Measurements from ENCODE around the gene KRTAP17-1.

Gene KRTAP17-1

GRCh38 chr17:41334385-41335305, 19.1 kb upstream of the KRTAP17-1 start:
- Mint-ChIP-seq H3K4me3 (no peak overlapping the region), H3K36me3 (ENCODE audit: low read depth) (no peaks in the 10 kb centered on the region), H3K4me1 (peaks cover 2% of the 10 kb centered on the region), H3K27ac (no peak overlapping the region), H3K27me3 (ENCODE audit: low read depth) (peaks cover 3% of the 10 kb centered on the region), H3K9me3 (no peaks in the 10 kb centered on the region)
- TF ChIP-seq, protein P1, sequence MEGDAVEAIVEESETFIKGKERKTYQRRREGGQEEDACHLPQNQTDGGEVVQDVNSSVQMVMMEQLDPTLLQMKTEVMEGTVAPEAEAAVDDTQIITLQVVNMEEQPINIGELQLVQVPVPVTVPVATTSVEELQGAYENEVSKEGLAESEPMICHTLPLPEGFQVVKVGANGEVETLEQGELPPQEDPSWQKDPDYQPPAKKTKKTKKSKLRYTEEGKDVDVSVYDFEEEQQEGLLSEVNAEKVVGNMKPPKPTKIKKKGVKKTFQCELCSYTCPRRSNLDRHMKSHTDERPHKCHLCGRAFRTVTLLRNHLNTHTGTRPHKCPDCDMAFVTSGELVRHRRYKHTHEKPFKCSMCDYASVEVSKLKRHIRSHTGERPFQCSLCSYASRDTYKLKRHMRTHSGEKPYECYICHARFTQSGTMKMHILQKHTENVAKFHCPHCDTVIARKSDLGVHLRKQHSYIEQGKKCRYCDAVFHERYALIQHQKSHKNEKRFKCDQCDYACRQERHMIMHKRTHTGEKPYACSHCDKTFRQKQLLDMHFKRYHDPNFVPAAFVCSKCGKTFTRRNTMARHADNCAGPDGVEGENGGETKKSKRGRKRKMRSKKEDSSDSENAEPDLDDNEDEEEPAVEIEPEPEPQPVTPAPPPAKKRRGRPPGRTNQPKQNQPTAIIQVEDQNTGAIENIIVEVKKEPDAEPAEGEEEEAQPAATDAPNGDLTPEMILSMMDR (IDR thresholded peaks at IDR 0.05; ENCODE audit: unreplicated experiment in 3 of 3) = no peak

- Mint-ChIP-seq H3K4me1 (peaks cover 5% of the 10 kb centered on the region), H3K36me3 (ENCODE audit: low read depth) (no peaks in the 10 kb centered on the region), H3K9me3 (no peaks in the 10 kb centered on the region), H3K27me3 (ENCODE audit: low read depth) (peaks cover 3% of the 10 kb centered on the region), H3K4me3 (no peak overlapping the region), H3K27ac (no peak overlapping the region)
- TF ChIP-seq, protein P1 (IDR thresholded peaks at IDR 0.05; ENCODE audit: unreplicated experiment in 3 of 3) = no peak
Observed at GRCh38 chr17:41333836-41334235, 18.3 kb upstream of the KRTAP17-1 start.

GRCh38 chr17:41333098-41333497, 17.6 kb upstream of the KRTAP17-1 start:
- H3K4me1 Mint-ChIP-seq = peaks cover 5% of the 10 kb centered on the region
- no peaks in the 10 kb centered on the region for H3K9me3 Mint-ChIP-seq
- no peak overlapping the region for H3K27ac Mint-ChIP-seq
- H3K4me3 Mint-ChIP-seq = no peak overlapping the region
- no peaks in the 10 kb centered on the region for H3K36me3 Mint-ChIP-seq (ENCODE audit: low read depth)
- H3K27me3 Mint-ChIP-seq (ENCODE audit: low read depth) = peaks cover 3% of the 10 kb centered on the region
- TF ChIP-seq, protein P1 (IDR thresholded peaks at IDR 0.05; ENCODE audit: unreplicated experiment in 3 of 3) = no peak

DNA sequence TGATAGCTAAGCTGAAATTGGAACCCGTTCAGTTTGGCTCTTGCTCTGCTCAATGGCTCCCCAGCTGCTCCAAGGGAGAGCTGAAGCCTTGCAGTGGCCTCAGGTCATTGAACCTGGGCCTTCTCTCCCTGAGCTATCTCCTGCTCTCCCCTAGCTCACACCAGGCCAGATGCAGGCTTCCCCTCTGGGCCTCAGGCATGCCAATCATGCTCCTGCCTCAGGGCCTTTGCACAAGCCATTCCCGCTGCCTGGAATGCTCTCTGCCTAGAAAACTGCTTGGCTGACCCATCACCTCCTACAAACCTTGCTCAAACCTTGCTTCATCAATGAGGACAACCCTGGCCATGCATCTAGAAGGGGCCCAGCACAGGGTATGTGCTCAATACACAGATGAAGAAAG, 16.7 kb upstream of the KRTAP17-1 start:
- H3K27me3 Mint-ChIP-seq (ENCODE audit: low read depth) = peaks cover 3% of the 10 kb centered on the region
- TF ChIP-seq, protein P1 (IDR thresholded peaks at IDR 0.05; ENCODE audit: unreplicated experiment in 3 of 3) = no peak
- H3K4me3 Mint-ChIP-seq = no peak overlapping the region
- no peaks in the 10 kb centered on the region for H3K9me3 Mint-ChIP-seq
- H3K4me1 Mint-ChIP-seq = peaks cover 5% of the 10 kb centered on the region
- no peaks in the 10 kb centered on the region for H3K36me3 Mint-ChIP-seq (ENCODE audit: low read depth)
- H3K27ac Mint-ChIP-seq = no peak overlapping the region

DNA sequence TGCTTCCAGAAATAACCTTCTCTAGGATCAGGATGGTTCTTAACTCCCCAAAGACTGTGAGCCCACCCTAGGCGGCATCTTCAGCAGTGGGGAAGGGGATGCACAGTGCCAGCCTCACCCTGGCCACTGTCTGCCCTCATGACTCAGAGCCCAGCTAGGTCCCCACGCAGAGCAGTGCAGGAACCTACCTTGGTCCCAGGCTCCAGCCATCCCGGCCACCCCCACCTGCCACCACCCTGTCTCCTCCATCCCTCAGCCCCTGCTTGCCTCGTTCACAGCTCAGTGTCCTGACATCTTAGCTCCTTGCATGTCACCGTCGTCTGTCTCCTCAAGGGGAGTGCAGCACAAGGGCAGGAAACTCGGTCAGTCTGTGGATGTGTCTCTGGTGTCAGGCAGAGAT, 16.1 kb upstream of the KRTAP17-1 start:
- Mint-ChIP-seq H3K27ac (no peak overlapping the region), H3K36me3 (ENCODE audit: low read depth) (no peaks in the 10 kb centered on the region), H3K4me3 (no peak overlapping the region), H3K27me3 (ENCODE audit: low read depth) (peaks cover 3% of the 10 kb centered on the region), H3K9me3 (no peaks in the 10 kb centered on the region), H3K4me1 (peaks cover 5% of the 10 kb centered on the region)
- TF ChIP-seq, protein P1 (IDR thresholded peaks at IDR 0.05; ENCODE audit: unreplicated experiment in 3 of 3) = no peak
